ENCODE results near the gene PREB. TPM values are rescaled to one million over a fixed set of nuclear protein-coding genes. Genes with fewer than 3 reads are reported as not detected.
"Not testable (repeated sequence)": the region's sequence is repeated elsewhere in the genome, so short reads cannot be mapped to it uniquely, and the experiment has no call there.

Gene PREB
- total RNA-seq, 1 experiment from 2014 or later, result 65.3 TPM

DNA sequence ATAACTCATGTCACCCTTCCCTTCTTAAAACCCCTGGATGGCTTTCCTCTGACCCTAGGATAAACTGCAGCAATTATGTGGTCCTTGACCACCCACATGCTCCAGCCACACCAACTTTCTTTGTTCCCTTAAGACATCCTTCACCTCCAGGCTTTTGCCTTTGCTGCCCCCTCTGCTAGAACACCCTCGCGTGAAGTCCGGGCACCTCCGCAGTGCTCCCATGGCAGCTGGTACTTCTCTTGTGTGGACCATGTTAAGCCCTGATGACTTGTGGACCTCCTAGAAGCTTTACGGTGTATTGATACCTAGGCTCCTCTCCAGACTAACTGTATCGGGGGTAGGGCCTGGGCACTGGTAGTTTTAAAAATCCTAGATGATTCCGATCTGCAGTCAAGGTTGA is 11.6 kb downstream of the PREB start:
- H3K36me3 ChIP-seq (ENCODE audit: control insufficient read depth, insufficient read depth, low read length), result no peaks in the 10 kb centered on the region
- Mint-ChIP-seq H3K9me3 (ENCODE audit: unreplicated experiment) (no peaks in the 10 kb centered on the region), H3K4me3 (ENCODE audit: unreplicated experiment) (peak overlapping the region; percentile 81), H3K36me3 (ENCODE audit: insufficient read depth, unreplicated experiment) (peaks cover 6% of the 10 kb centered on the region), H3K27ac (ENCODE audit: unreplicated experiment) (no peak overlapping the region), H3K4me1 (ENCODE audit: low read depth, unreplicated experiment) (peaks cover 9% of the 10 kb centered on the region), H3K27me3 (ENCODE audit: insufficient read depth, unreplicated experiment) (peaks cover 13% of the 10 kb centered on the region)
- no peaks in the 10 kb centered on the region for H3K9me3 ChIP-seq
- intact Hi-C loops (cut with micrococcal nuclease; ENCODE audit: unreplicated experiment), result no loop called here
- CTCF ChIA-PET, result interaction anchor here (0.6 to 2.0 kb wide), 6 partner anchors 34 to 157 kb away, joined by 3 to 5 read pairs (median 4); partner anchors contain the start of gene KHK
- DNase-seq, result no peak
- TF ChIP-seq CTCF (IDR thresholded peaks at IDR 0.05; ENCODE audit: insufficient read depth in 1 of 2, low read depth in 1 of 2, low read length in 1 of 2, severe bottlenecking in 1 of 2, unreplicated experiment in 1 of 2), result no peak
- H3K27me3 ChIP-seq (replicated peaks; ENCODE audit: control insufficient read depth, insufficient read depth, low read length), result no peaks in the 10 kb centered on the region
- no peak overlapping the region for H3K4me3 ChIP-seq (ENCODE audit: low read depth, low read length)
- no TSS peak for BruUV-seq (replicated peaks)
- H3K4me1 ChIP-seq, result peaks cover 16% of the 10 kb centered on the region
- POLR2A ChIA-PET, result interaction anchor here (0.5 to 1.2 kb wide), 3 partner anchors 12 to 95 kb away, joined by 3 to 8 read pairs (median 5); partner anchors contain the start of genes ATRAID, CAD, PREB and SLC5A6

GRCh38 chr2:27121906-27122305 is 12.5 kb downstream of the PREB start:
- H3K27ac Mint-ChIP-seq (ENCODE audit: unreplicated experiment), result no peak overlapping the region
- POLR2A ChIA-PET, result no interaction called here
- peaks cover 6% of the 10 kb centered on the region for H3K36me3 Mint-ChIP-seq (ENCODE audit: insufficient read depth, unreplicated experiment)
- peaks cover 9% of the 10 kb centered on the region for H3K4me1 Mint-ChIP-seq (ENCODE audit: low read depth, unreplicated experiment)
- BruUV-seq (replicated peaks), result no TSS peak
- intact Hi-C loops (cut with micrococcal nuclease; ENCODE audit: unreplicated experiment), result no loop called here
- Histone ChIP-seq H3K4me1 (peaks cover 16% of the 10 kb centered on the region), H3K4me3 (ENCODE audit: low read depth, low read length) (no peak overlapping the region), H3K27me3 (replicated peaks; ENCODE audit: control insufficient read depth, insufficient read depth, low read length) (no peaks in the 10 kb centered on the region), H3K9me3 (no peaks in the 10 kb centered on the region), H3K36me3 (ENCODE audit: control insufficient read depth, insufficient read depth, low read length) (no peaks in the 10 kb centered on the region)
- no peak for TF ChIP-seq CTCF (IDR thresholded peaks at IDR 0.05; ENCODE audit: insufficient read depth in 1 of 2, low read depth in 1 of 2, low read length in 1 of 2, severe bottlenecking in 1 of 2, unreplicated experiment in 1 of 2)
- H3K9me3 Mint-ChIP-seq (ENCODE audit: unreplicated experiment), result no peaks in the 10 kb centered on the region
- H3K27me3 Mint-ChIP-seq (ENCODE audit: insufficient read depth, unreplicated experiment), result peaks cover 13% of the 10 kb centered on the region
- no peak for DNase-seq
- CTCF ChIA-PET, result no interaction called here
- H3K4me3 Mint-ChIP-seq (ENCODE audit: unreplicated experiment), result no peak overlapping the region

DNA sequence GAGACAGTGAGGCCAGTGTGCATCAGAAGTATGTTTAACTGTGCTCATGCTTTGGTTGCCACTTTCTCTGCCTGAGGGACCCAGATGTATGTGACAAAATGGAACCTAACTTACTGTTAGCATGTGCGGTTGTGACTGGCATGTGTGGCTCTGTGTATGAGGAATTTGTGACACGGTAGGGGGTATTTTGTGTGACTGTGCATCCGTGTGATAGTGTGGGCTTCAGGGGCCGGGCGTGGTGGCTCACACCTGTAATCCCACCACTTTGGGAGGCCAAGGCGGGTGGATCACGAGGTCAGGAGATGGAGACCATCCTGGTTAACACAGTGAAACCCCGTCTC is 15.1 kb downstream of the PREB start:
- peak overlapping the region; percentile 61 for H3K4me3 ChIP-seq (ENCODE audit: low read depth, low read length)
- H3K36me3 Mint-ChIP-seq (ENCODE audit: insufficient read depth, unreplicated experiment); H3K27ac Mint-ChIP-seq (ENCODE audit: unreplicated experiment); H3K9me3 ChIP-seq; CTCF ChIA-PET; intact Hi-C loops (cut with micrococcal nuclease; ENCODE audit: unreplicated experiment); H3K9me3 Mint-ChIP-seq (ENCODE audit: unreplicated experiment); POLR2A ChIA-PET; DNase-seq; H3K4me1 ChIP-seq; H3K36me3 ChIP-seq (ENCODE audit: control insufficient read depth, insufficient read depth, low read length); BruUV-seq (replicated peaks); H3K27me3 ChIP-seq (replicated peaks; ENCODE audit: control insufficient read depth, insufficient read depth, low read length); H3K4me1 Mint-ChIP-seq (ENCODE audit: low read depth, unreplicated experiment): not testable (repeated sequence)
- Mint-ChIP-seq H3K4me3 (ENCODE audit: unreplicated experiment) (peak overlapping the region; percentile 76), H3K27me3 (ENCODE audit: insufficient read depth, unreplicated experiment) (peaks cover 13% of the 10 kb centered on the region)

All from Caco-2 (cell line).